Right atrium auricular region (tissue), 2 donors: ENCODE data around the gene CD200. TPM values are rescaled to one million over a fixed set of nuclear protein-coding genes. Genes with fewer than 3 reads are reported as not detected.

Experiments
- DNase-seq: peaks from one replicate; pipeline ENCODE4 v3.0.0-alpha.2; 2019; ENCODE audit warnings: low spot score
- H3K27ac ChIP-seq, 2 donors: fragments of 200-600 bp; sonication (generic); 1 replicate in 1 of 2; 2 replicates in 1 of 2; pipeline ENCODE4 v1.5.1; 2016 to 2019
- H3K27me3 ChIP-seq, 2 donors: fragments of 200-600 bp; sonication (generic); one replicate each; pipeline versions ENCODE4 v1.5.1 to v1.6.0; 2017 to 2019
- H3K36me3 ChIP-seq: fragments of 200-600 bp; sonication (generic); one replicate; pipeline ENCODE4 v1.5.1; 2016
- H3K4me1 ChIP-seq, 2 donors: fragments of 200-600 bp; sonication (generic); one replicate each; pipeline versions ENCODE4 v1.5.1 to v1.6.0; 2017 to 2019
- H3K4me3 ChIP-seq, 2 donors: fragments of 200-600 bp; sonication (generic); 1 replicate in 1 of 2; 2 replicates in 1 of 2; pipeline ENCODE4 v1.5.1; 2017 to 2019; ENCODE audit warnings: mild to moderate bottlenecking in 1 of 2, moderate library complexity in 1 of 2
- H3K9me3 ChIP-seq, 2 donors: fragments of 200-600 bp; sonication (generic); one replicate each; pipeline ENCODE4 v1.5.1; 2019
- total RNA-seq, 2 donors: library from RNA; depleted of rRNA; stranded (reverse); fragments of >200 nt; gene quantifications; one replicate each; pipeline ENCODE4 v1.1.0, GENCODE V29; 2016
- TF ChIP-seq, protein P1 (sequence below), 2 donors: fragments of 200-600 bp; sonication (generic); IDR thresholded peaks; one replicate each; pipeline ENCODE4 v1.5.1; 2019; ENCODE audit warnings: antibody characterized with exemption in 2 of 2

The CD200 gene
- total RNA-seq, 2 donors from 2014 or later = 5.7 to 12.1 TPM

DNA sequence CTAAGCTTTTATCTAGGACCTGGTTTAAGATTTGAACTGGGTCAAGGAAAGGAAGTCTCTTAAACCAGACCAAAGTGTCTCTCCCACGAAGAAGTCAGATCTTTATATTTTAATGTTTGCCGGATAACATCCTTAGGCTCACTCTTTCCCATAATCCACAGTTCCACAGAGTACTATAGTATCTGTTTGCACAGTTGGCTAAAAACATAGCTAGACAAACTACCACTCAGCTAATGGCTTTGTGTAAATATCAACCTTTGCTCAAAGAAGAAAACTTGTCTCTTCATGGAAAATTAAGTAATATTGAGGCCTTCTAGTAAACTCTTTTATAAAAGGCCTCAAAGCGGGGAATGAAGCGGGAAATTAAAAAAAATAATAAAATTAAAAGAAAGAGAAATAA, 25.4 kb upstream of the CD200 start:
- Histone ChIP-seq H3K4me3 (no peak overlapping the region), H3K27me3 (no peaks in the 10 kb centered on the region), H3K4me1 (peaks cover 0 to 13% of the 10 kb centered on the region in 2 donors), H3K36me3 (no peaks in the 10 kb centered on the region), H3K9me3 (no peaks in the 10 kb centered on the region), H3K27ac (peak overlapping the region in 1 of 2 donors; percentile 19)
- no peak for DNase-seq
- TF ChIP-seq, protein P1, sequence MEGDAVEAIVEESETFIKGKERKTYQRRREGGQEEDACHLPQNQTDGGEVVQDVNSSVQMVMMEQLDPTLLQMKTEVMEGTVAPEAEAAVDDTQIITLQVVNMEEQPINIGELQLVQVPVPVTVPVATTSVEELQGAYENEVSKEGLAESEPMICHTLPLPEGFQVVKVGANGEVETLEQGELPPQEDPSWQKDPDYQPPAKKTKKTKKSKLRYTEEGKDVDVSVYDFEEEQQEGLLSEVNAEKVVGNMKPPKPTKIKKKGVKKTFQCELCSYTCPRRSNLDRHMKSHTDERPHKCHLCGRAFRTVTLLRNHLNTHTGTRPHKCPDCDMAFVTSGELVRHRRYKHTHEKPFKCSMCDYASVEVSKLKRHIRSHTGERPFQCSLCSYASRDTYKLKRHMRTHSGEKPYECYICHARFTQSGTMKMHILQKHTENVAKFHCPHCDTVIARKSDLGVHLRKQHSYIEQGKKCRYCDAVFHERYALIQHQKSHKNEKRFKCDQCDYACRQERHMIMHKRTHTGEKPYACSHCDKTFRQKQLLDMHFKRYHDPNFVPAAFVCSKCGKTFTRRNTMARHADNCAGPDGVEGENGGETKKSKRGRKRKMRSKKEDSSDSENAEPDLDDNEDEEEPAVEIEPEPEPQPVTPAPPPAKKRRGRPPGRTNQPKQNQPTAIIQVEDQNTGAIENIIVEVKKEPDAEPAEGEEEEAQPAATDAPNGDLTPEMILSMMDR (IDR thresholded peaks at IDR 0.05) = no peak

DNA sequence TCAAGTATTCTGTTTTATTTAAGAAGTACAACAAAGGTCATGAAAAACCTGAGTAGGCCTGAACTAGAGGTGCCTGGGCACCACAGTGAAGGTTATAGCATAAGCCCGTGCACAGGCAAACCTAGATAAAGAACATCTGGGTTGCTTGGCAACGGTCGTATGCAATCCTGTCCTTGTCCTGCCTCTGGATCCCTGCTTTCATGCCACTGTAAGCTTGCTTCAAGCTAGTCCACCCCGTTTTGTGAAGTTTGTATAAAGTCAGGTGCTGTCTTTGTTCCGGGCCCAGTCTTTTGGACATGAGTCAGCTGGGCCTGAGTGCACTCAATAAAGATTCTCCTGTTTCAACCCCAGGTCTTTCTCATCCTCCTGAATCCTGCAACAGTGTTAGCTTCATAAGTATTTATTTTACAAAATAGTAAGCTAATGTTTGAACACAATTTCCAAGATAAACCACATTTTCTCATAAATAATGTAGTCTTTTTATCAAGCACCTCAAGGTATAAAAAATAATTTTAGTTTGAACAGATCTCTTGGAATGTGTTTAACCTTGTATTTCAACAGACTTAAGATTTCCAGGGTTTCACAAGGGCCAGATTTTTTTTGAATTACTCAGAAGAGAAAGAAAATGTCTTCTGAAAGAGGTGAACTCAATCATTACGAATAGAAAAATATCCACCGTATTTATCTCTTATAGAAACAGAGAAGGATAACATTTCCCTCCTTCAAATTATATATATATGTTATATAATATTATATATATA, 24.6 kb upstream of the CD200 start:
- no peaks in the 10 kb centered on the region for H3K36me3 ChIP-seq
- no peak overlapping the region for H3K4me3 ChIP-seq
- DNase-seq = peak; percentile 70
- no peaks in the 10 kb centered on the region for H3K27me3 ChIP-seq
- H3K9me3 ChIP-seq = no peaks in the 10 kb centered on the region
- TF ChIP-seq, protein P1 (IDR thresholded peaks at IDR 0.05) = no peak
- peaks cover 0 to 9% of the 10 kb centered on the region in 2 donors for H3K4me1 ChIP-seq
- H3K27ac ChIP-seq = peak overlapping the region in 1 of 2 donors; percentile 19

DNA sequence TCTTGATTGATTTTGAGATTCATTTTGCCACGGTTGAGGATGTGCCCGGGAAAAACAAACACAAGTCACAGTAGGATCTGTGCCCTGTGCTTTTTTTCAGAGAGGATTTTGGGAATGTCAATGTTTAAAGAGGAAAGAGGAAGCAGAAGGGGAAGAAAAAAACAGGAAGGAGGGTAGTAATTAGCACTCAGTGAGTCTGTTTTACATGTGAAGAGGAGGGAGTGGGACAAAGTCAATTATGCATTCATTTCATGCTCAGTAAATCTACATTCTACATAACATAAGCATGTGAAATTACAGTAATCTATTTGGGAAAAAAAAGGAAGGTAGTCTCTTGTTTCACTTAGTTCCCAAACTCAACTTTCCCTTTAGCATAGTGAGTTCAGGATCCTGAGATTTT, 18.3 kb upstream of the CD200 start:
- Histone ChIP-seq H3K9me3 (no peaks in the 10 kb centered on the region), H3K27me3 (no peaks in the 10 kb centered on the region), H3K4me3 (no peak overlapping the region), H3K4me1 (no peaks in the 10 kb centered on the region), H3K27ac (no peak overlapping the region), H3K36me3 (no peaks in the 10 kb centered on the region)
- TF ChIP-seq, protein P1 (IDR thresholded peaks at IDR 0.05) = no peak
- DNase-seq = no peak

DNA sequence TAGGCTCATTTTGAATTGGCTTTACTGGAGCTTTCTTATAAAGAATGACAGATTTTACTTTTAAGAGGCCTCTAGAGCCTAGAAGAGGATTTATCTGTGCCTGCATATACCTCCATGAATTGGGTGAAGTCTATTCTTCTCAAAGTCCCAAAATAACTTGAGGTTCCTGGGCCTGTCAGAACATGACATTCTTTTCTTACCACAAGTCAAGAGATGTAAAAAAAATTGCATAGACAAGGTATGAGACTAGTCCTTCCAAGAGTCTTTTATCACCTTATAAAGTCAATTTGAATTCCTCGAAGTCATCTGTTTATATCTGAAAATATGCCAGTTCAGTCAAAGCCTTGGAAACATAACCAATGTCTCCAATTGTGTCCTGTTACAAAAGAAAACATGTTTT, 17.2 kb upstream of the CD200 start:
- H3K36me3 ChIP-seq = no peaks in the 10 kb centered on the region
- DNase-seq = no peak

DNA sequence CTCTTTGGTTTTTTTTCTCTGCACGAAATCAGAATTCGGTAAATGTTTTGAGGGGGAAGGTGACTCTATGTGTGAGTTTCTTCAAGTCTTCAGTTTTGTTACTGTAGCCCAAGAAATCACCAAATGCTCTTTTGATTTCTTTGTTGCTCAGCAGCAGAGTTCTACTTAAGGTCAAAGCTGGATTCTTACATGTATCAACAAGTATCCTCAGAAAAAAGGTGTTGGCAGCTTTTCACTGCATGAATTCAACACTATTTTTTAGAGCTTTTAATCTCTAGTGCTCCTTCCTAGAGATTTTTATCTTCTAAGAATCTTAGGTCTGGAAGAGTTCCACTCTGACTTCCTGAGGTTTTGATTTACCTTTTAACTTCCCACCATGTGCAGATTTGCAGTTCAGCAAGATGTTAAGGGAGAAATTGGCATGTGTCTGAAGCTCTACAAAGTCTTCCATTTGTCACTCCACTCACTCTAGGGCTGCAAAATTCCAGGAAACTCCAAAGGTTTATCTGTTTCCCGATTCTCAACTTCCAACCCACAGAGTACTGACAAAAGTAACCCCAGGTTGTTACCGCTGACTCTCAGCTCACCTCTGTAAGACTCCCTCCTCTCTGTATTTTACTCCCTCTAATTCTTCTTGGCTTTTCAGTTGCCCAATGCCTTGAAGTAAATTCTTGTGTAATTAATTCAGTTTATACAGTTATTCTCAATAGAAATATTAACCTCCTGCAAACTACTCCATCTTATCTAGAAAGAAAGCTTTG, 13.3 kb upstream of the CD200 start:
- no peaks in the 10 kb centered on the region for H3K9me3 ChIP-seq
- no peaks in the 10 kb centered on the region for H3K4me1 ChIP-seq
- H3K27ac ChIP-seq = no peak overlapping the region
- TF ChIP-seq, protein P1 (IDR thresholded peaks at IDR 0.05) = no peak
- H3K36me3 ChIP-seq = no peaks in the 10 kb centered on the region
- H3K4me3 ChIP-seq = no peak overlapping the region
- no peak for DNase-seq
- H3K27me3 ChIP-seq = no peaks in the 10 kb centered on the region

More for the DNA sequence above, 17.2 kb upstream of the CD200 start:
- H3K4me3 ChIP-seq = no peak overlapping the region
- H3K27ac ChIP-seq = no peak overlapping the region
- TF ChIP-seq, protein P1 (IDR thresholded peaks at IDR 0.05) = no peak
- no peaks in the 10 kb centered on the region for H3K4me1 ChIP-seq
- H3K9me3 ChIP-seq = no peaks in the 10 kb centered on the region
- H3K27me3 ChIP-seq = no peaks in the 10 kb centered on the region
